Liver (tissue), 10 donors: ENCODE data around the gene ACSL1. TPM values are rescaled to one million over a fixed set of nuclear protein-coding genes. Genes with fewer than 3 reads are reported as not detected.

Source experiments
- DNase-seq: peaks from one replicate; pipeline ENCODE4 v3.0.0-alpha.2; 2017; ENCODE audit warnings: low spot score
- H3K27ac ChIP-seq, 2 donors: one replicate each; pipeline ENCODE4 v1.7.0; 2013; ENCODE audit warnings: inconsistent platforms in 2 of 2, low read length in 2 of 2, control low read depth in 1 of 2, low read depth in 1 of 2, mild to moderate bottlenecking in 1 of 2
- H3K27me3 ChIP-seq, 4 donors: one replicate each; pipeline versions ENCODE4 v1.6.1 to v1.7.0; 2013; ENCODE audit warnings: low read length in 3 of 4, inconsistent platforms in 1 of 4, mild to moderate bottlenecking in 1 of 4, moderate library complexity in 1 of 4; ENCODE audit not compliant: control insufficient read depth in 4 of 4, insufficient read depth in 4 of 4
- H3K36me3 ChIP-seq, 4 donors: one replicate each; pipeline versions ENCODE4 v1.6.1 to v1.7.0; 2013; ENCODE audit warnings: low read length in 3 of 4, mild to moderate bottlenecking in 3 of 4, low read depth in 1 of 4, moderate library complexity in 1 of 4; ENCODE audit not compliant: control insufficient read depth in 4 of 4, insufficient read depth in 3 of 4
- H3K4me1 ChIP-seq, 4 donors: one replicate each; pipeline versions ENCODE4 v1.6.1 to v1.7.0; 2013; ENCODE audit warnings: low read length in 3 of 4, mild to moderate bottlenecking in 3 of 4, moderate library complexity in 1 of 4; ENCODE audit not compliant: control insufficient read depth in 4 of 4, insufficient read depth in 4 of 4
- H3K4me3 ChIP-seq, 3 donors: one replicate each; pipeline versions ENCODE4 v1.6.1 to v1.7.0; 2013; ENCODE audit warnings: low read length in 3 of 3, control low read depth in 1 of 3, low read depth in 1 of 3, mild to moderate bottlenecking in 1 of 3
- H3K9ac ChIP-seq, 2 donors: one replicate each; pipeline ENCODE4 v1.7.0; 2013; ENCODE audit warnings: low read length in 2 of 2, mild to moderate bottlenecking in 2 of 2, moderate library complexity in 2 of 2, control low read depth in 1 of 2, low read depth in 1 of 2
- H3K9me3 ChIP-seq, 4 donors: one replicate each; pipeline versions ENCODE4 v1.6.1 to v1.7.0; 2013; ENCODE audit warnings: low read length in 3 of 4; ENCODE audit not compliant: control insufficient read depth in 4 of 4
- EGR1 ChIP-seq, 2 donors: IDR thresholded peaks; 2 replicates each; pipeline ENCODE4 v1.6.1; 2016 to 2018; ENCODE audit warnings: antibody characterized with exemption in 2 of 2, low read depth in 2 of 2
- FOXA1 ChIP-seq: IDR thresholded peaks from 2 replicates; pipeline ENCODE4 v1.6.1; 2016; ENCODE audit warnings: antibody characterized with exemption
- FOXA2 ChIP-seq: IDR thresholded peaks from 2 replicates; pipeline ENCODE4 v1.6.1; 2016; ENCODE audit warnings: antibody characterized with exemption
- GABPA ChIP-seq, 2 donors: IDR thresholded peaks in 1 of 2; conservative IDR thresholded peaks in 1 of 2; 2 replicates each; pipeline ENCODE4 v1.6.1; 2016; ENCODE audit warnings: antibody characterized with exemption in 2 of 2, mild to moderate bottlenecking in 1 of 2, moderate library complexity in 1 of 2
- HNF4A ChIP-seq, 2 donors: conservative IDR thresholded peaks; 2 replicates each; pipeline ENCODE4 v1.6.1; 2016; ENCODE audit warnings: antibody characterized with exemption in 2 of 2, mild to moderate bottlenecking in 2 of 2
- HNF4G ChIP-seq: IDR thresholded peaks from 2 replicates; pipeline ENCODE4 v1.6.1; 2016; ENCODE audit warnings: antibody characterized with exemption
- JUND ChIP-seq, 2 donors: IDR thresholded peaks; 2 replicates each; pipeline ENCODE4 v1.6.1; 2016; ENCODE audit warnings: antibody characterized with exemption in 2 of 2
- NR2F2 ChIP-seq: IDR thresholded peaks from 2 replicates; pipeline ENCODE4 v1.6.1; 2016; ENCODE audit warnings: antibody characterized with exemption
- RAD21 ChIP-seq, 2 donors: IDR thresholded peaks; 2 replicates each; pipeline ENCODE4 v1.6.1; 2016; ENCODE audit warnings: antibody characterized with exemption in 2 of 2, mild to moderate bottlenecking in 2 of 2
- TAF1 ChIP-seq: conservative IDR thresholded peaks from 2 replicates; pipeline ENCODE4 v1.6.1; 2016; ENCODE audit warnings: antibody characterized with exemption, mild to moderate bottlenecking
- YY1 ChIP-seq: IDR thresholded peaks from 2 replicates; pipeline ENCODE4 v1.6.1; 2016; ENCODE audit warnings: antibody characterized with exemption, mild to moderate bottlenecking
- WGBS: extraction: QIAGEN DNeasy Blood & Tissue Kit; methylation state at CpG from one replicate; pipeline ENCODE4 v1.1.7; 2013; 5-methylcytosine and 5-hydroxymethylcytosine counted together
- polyA plus RNA-seq, 2 donors: library from polyadenylated mRNA; stranded (reverse) in 1 of 2; unstranded in 1 of 2; fragments of 200-250 nt in 1 of 2; fragments of >200 nt in 1 of 2; fragmentation: Nextera tagmentation in 1 of 2; extraction: Ambion mirVana in 1 of 2; gene quantifications; one replicate each; pipeline versions ENCODE4 v1.2.1 to v1.2.3, GENCODE V29; 2013 to 2015
- small RNA-seq: library from RNA; depleted of rRNA; stranded (forward); fragments of <200 nt; gene quantifications from one replicate; pipeline ENCODE3, GENCODE V24; 2014
- total RNA-seq, 2 donors: library from RNA; depleted of rRNA; stranded (reverse); fragments of >200 nt; gene quantifications; one replicate each; pipeline ENCODE4 v1.2.3, GENCODE V29; 2014
- TF ChIP-seq, protein P1 (sequence below): fragments of 150-350 bp; IDR thresholded peaks from 2 replicates; pipeline ENCODE4 v1.5.1; 2017; ENCODE audit warnings: improper control_type of control experiment, low read depth, low read length; ENCODE audit not compliant: missing input control
- TF ChIP-seq, protein P2 (sequence below): IDR thresholded peaks from 2 replicates; pipeline ENCODE4 v1.6.1; 2016; ENCODE audit warnings: antibody characterized with exemption, mild to moderate bottlenecking
- donor health status: healthy.
- donor health status: healthy.
- donor health status: healthy.
- donor health status: healthy.
- donor health status: healthy.

The ACSL1 gene
- total and polyA plus RNA-seq, 4 donors, result 210 to 2,226 (median 878) TPM

DNA sequence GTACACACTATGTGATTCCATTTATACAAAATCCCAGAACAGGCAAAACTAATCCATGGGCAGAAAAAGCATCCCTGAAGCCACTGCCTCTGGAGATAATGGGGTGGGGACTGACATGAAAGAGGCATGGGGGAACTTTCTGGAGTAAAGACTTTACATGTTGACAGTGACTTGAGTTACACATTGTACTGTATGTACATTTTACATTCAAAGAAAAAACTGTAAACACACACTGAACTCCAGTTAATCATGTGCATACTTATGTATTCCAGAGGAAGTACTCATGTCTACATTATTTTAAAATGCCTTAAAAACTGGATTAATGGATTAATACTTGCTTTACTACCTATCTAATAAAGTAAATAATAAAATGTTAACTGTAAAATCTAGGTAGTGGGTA lies 113.4 kb downstream of the ACSL1 start:
- Histone ChIP-seq H3K9me3 (no peaks in the 10 kb centered on the region), H3K27ac (no peak overlapping the region), H3K4me3 (no peak overlapping the region), H3K36me3 (peaks cover 0 to 2% (median 0%) of the 10 kb centered on the region in 4 donors), H3K4me1 (no peaks in the 10 kb centered on the region), H3K9ac (no peak overlapping the region), H3K27me3 (no peaks in the 10 kb centered on the region)
- TF ChIP-seq HNF4G (no peak), EGR1 (IDR thresholded peaks at IDR 0.05; ENCODE audit: low read depth in 2 of 2) (no peak), YY1 (no peak), JUND (IDR thresholded peaks at IDR 0.05) (no peak)
- no peak for DNase-seq

DNA sequence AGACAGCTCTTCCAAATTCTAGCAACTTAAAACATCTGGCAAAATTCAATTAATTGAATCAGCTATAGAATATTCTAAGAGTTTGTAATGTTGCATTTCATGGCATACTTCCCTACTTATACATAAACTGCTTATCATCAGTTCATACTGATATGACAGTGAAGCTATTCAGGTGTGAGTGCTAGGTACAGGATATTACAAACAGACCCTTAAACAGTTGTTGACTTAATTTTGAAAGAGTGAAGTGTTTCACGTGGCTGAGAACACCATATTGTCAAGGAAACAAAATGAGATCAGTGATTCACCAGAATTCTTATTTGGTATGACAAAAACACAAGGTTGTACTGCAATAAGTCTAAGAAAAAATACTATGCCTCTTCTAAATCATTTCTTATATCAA lies 119.3 kb downstream of the ACSL1 start:
- Histone ChIP-seq H3K4me1 (no peaks in the 10 kb centered on the region), H3K27me3 (no peaks in the 10 kb centered on the region), H3K4me3 (no peak overlapping the region), H3K36me3 (peaks cover 0 to 2% (median 0%) of the 10 kb centered on the region in 4 donors), H3K9me3 (no peaks in the 10 kb centered on the region), H3K27ac (no peak overlapping the region), H3K9ac (no peak overlapping the region)
- no peak for DNase-seq
- TF ChIP-seq, protein P1, sequence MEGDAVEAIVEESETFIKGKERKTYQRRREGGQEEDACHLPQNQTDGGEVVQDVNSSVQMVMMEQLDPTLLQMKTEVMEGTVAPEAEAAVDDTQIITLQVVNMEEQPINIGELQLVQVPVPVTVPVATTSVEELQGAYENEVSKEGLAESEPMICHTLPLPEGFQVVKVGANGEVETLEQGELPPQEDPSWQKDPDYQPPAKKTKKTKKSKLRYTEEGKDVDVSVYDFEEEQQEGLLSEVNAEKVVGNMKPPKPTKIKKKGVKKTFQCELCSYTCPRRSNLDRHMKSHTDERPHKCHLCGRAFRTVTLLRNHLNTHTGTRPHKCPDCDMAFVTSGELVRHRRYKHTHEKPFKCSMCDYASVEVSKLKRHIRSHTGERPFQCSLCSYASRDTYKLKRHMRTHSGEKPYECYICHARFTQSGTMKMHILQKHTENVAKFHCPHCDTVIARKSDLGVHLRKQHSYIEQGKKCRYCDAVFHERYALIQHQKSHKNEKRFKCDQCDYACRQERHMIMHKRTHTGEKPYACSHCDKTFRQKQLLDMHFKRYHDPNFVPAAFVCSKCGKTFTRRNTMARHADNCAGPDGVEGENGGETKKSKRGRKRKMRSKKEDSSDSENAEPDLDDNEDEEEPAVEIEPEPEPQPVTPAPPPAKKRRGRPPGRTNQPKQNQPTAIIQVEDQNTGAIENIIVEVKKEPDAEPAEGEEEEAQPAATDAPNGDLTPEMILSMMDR, result no peak
- TF ChIP-seq, protein P2, sequence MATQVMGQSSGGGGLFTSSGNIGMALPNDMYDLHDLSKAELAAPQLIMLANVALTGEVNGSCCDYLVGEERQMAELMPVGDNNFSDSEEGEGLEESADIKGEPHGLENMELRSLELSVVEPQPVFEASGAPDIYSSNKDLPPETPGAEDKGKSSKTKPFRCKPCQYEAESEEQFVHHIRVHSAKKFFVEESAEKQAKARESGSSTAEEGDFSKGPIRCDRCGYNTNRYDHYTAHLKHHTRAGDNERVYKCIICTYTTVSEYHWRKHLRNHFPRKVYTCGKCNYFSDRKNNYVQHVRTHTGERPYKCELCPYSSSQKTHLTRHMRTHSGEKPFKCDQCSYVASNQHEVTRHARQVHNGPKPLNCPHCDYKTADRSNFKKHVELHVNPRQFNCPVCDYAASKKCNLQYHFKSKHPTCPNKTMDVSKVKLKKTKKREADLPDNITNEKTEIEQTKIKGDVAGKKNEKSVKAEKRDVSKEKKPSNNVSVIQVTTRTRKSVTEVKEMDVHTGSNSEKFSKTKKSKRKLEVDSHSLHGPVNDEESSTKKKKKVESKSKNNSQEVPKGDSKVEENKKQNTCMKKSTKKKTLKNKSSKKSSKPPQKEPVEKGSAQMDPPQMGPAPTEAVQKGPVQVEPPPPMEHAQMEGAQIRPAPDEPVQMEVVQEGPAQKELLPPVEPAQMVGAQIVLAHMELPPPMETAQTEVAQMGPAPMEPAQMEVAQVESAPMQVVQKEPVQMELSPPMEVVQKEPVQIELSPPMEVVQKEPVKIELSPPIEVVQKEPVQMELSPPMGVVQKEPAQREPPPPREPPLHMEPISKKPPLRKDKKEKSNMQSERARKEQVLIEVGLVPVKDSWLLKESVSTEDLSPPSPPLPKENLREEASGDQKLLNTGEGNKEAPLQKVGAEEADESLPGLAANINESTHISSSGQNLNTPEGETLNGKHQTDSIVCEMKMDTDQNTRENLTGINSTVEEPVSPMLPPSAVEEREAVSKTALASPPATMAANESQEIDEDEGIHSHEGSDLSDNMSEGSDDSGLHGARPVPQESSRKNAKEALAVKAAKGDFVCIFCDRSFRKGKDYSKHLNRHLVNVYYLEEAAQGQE, result no peak
- TF ChIP-seq FOXA2 (no peak), TAF1 (no peak), HNF4A (conservative IDR thresholded peaks at IDR 0.05) (no peak), RAD21 (IDR thresholded peaks at IDR 0.05) (no peak)
- 87% methylated on average over 1 of the region's 1 CpG for WGBS

DNA sequence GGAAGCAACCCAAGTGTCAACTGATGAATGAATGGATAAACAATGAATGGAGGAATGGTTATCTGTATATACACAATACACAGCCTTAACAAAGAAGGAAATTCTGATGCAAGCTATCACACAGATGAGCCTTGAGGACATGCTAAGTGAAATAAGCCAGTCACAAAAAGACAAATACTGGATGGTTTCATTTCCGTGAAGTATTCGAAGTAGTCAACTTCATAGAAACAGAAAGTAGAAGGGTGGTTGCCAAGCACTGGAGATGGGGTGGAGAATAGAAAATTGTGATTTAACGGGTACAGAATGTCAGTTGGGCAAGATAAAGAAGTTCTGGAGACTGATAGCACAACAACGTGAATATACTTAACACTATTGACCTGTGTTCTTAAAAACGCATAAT lies 120.1 kb downstream of the ACSL1 start:
- Histone ChIP-seq H3K36me3 (peaks cover 0 to 2% (median 0%) of the 10 kb centered on the region in 4 donors), H3K4me1 (no peaks in the 10 kb centered on the region), H3K27me3 (no peaks in the 10 kb centered on the region), H3K4me3 (no peak overlapping the region), H3K9me3 (no peaks in the 10 kb centered on the region), H3K9ac (no peak overlapping the region), H3K27ac (no peak overlapping the region)
- 83% methylated on average over 5 of the region's 5 CpGs for WGBS
- TF ChIP-seq FOXA2 (no peak), GABPA (IDR thresholded peaks at IDR 0.05 in 1 of 2, conservative IDR thresholded peaks at IDR 0.05 in 1 of 2) (no peak), TAF1 (no peak), NR2F2 (no peak), RAD21 (IDR thresholded peaks at IDR 0.05) (no peak), HNF4G (no peak), FOXA1 (no peak), HNF4A (conservative IDR thresholded peaks at IDR 0.05) (no peak), JUND (IDR thresholded peaks at IDR 0.05) (no peak)
- no peak for DNase-seq

Small RNA genes lying within 50 kb of the gene (small RNA-seq; reads per million reads assigned to genes)
- gene MIR3945, result not detected

Other genes starting within 250 kb of the ACSL1 start
- 10 to 100 TPM; 13.2 to 30.1 TPM for gene CASP3, start 176.5 kb downstream of the ACSL1 start, total RNA-seq
- 10 to 100 TPM in 1 of 2 donors, 1 to 10 TPM in 1; 7.8 to 10.4 TPM for gene CASP3, start 176.5 kb downstream of the ACSL1 start, polyA plus RNA-seq
- 1 to 10 TPM; 5.9 to 7.3 TPM for gene PRIMPOL, start 176.2 kb downstream of the ACSL1 start, total RNA-seq
- gene PRIMPOL, start 176.2 kb downstream of the ACSL1 start, polyA plus RNA-seq, result 1 to 10 TPM; 2.2 to 5.0 TPM
- gene CENPU, start 91.9 kb downstream of the ACSL1 start, total RNA-seq, result 10 to 100 TPM in 1 of 2 donors, 1 to 10 TPM in 1; 1.3 to 22.0 TPM
- gene CENPU, start 91.9 kb downstream of the ACSL1 start, polyA plus RNA-seq, result 1 to 10 TPM; 1.2 to 2.4 TPM
- gene HELT, start 192.5 kb upstream of the ACSL1 start, total RNA-seq, result not detected
- not detected for gene HELT, start 192.5 kb upstream of the ACSL1 start, polyA plus RNA-seq